DND-41 (cell line): ENCODE measurements around the gene ANXA7.

Experiments used
- ATAC-seq: fragments of 200-7000 bp; cut with Tn5 transposase; 3 replicates; pipeline ENCODE4 v1.9.1; 2021; ENCODE audit warnings: low read depth; ENCODE audit not compliant: insufficient read depth
- DNase-seq: peaks from one replicate; pipeline ENCODE4 v3.0.0-alpha.2; 2020
- H2AFZ ChIP-seq: 2 replicates; pipeline ENCODE4 v1.6.0; 2012; ENCODE audit warnings: low read depth, low read length
- H3K27ac ChIP-seq: 2 replicates; pipeline ENCODE4 v1.5.1; 2012; ENCODE audit warnings: low read length, inconsistent platforms
- H3K27me3 ChIP-seq: fragments of 200-600 bp; sonication (generic); 2 replicates; pipeline ENCODE4 v1.6.0; 2012; ENCODE audit warnings: low read length, mild to moderate bottlenecking, inconsistent platforms; ENCODE audit not compliant: insufficient read depth, poor library complexity
- H3K36me3 ChIP-seq: 2 replicates; pipeline ENCODE4 v1.5.1; 2012; ENCODE audit warnings: low read length, inconsistent platforms; ENCODE audit not compliant: insufficient read depth
- H3K4me1 ChIP-seq: 2 replicates; pipeline ENCODE4 v1.5.1; 2012; ENCODE audit warnings: mild to moderate bottlenecking, low read length; ENCODE audit not compliant: insufficient read depth
- H3K4me2 ChIP-seq: 2 replicates; pipeline ENCODE4 v1.6.0; 2012; ENCODE audit warnings: mild to moderate bottlenecking, moderate library complexity, low read length, inconsistent platforms; ENCODE audit not compliant: insufficient read depth
- H3K4me3 ChIP-seq, 2 experiments: fragments of 200-600 bp in 1 of 2; shearing (Covaris generic) in 1 of 2; 2 replicates each; pipeline ENCODE4 v1.5.1; 2012 to 2016; ENCODE audit warnings: inconsistent platforms in 2 of 2, low read length in 2 of 2, mild to moderate bottlenecking in 2 of 2, low read depth in 1 of 2, moderate library complexity in 1 of 2
- H3K79me2 ChIP-seq: 2 replicates; pipeline ENCODE4 v1.6.0; 2012; ENCODE audit warnings: low read length, inconsistent platforms; ENCODE audit not compliant: insufficient read depth
- H3K9ac ChIP-seq: 2 replicates; pipeline ENCODE4 v1.6.0; 2012; ENCODE audit warnings: low read depth, mild to moderate bottlenecking, inconsistent platforms, low read length, moderate library complexity
- H3K9me3 ChIP-seq: 2 replicates; pipeline ENCODE4 v1.5.1; 2012; ENCODE audit warnings: low read length, moderate library complexity, mild to moderate bottlenecking, inconsistent platforms; ENCODE audit not compliant: insufficient read depth, severe bottlenecking
- H4K20me1 ChIP-seq: 2 replicates; pipeline ENCODE4 v1.6.0; 2012; ENCODE audit warnings: low read length; ENCODE audit not compliant: insufficient read depth
- CTCF ChIP-seq: IDR thresholded peaks from 2 replicates; pipeline ENCODE4 v1.5.1; 2012; ENCODE audit warnings: borderline replicate concordance, low read length, moderate library complexity, mild to moderate bottlenecking; ENCODE audit not compliant: poor library complexity, severe bottlenecking; ENCODE audit errors: extremely low read depth
- EZH2 ChIP-seq: IDR thresholded peaks from 3 replicates; pipeline ENCODE4 v1.6.1; 2012; ENCODE audit warnings: borderline replicate concordance, low read depth, mild to moderate bottlenecking, moderate library complexity, low read length, inconsistent platforms; ENCODE audit not compliant: severe bottlenecking

Gene ANXA7

DNA sequence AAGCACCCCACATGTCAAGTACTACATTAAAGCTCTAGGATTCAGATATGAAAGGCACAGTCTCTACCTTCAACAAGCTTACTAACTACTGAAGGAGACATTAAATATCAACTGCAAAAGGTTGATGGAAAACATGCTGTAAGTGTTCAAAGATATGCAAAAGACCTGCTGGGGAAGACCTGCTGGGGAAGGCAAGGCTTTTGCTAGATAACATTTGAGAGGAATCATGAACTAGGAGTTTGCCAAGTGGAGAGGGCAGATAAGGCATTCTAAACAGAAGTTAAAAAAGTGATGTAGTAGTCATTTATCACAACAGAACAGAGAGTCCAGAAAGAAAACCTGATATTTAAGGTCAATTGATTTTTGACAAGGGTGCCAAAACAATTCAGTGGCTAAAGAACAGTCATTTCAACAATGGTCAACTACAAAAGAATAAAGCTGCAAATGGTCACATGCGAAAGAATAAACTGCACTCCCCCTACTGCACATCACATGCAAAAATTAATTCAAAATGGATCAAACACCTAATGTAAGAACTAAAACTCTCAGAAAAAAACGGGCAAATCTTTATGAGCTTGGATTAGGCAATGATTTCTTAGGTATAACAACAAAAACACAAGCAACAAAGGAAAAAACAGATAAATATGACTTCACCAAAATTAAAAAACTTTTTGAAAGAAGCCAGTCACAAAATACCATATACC, 42.5 kb upstream of the ANXA7 start:
- Histone ChIP-seq H3K27ac (no peak overlapping the region), H3K79me2 (no peaks in the 10 kb centered on the region), H3K4me3 (no peak overlapping the region), H3K9ac (no peak overlapping the region), H3K27me3 (no peaks in the 10 kb centered on the region), H2AFZ (no peak overlapping the region), H3K4me2 (no peak overlapping the region), H3K36me3 (peaks cover 14% of the 10 kb centered on the region; the same call in 1 of the 2 replicates), H4K20me1 (no peaks in the 10 kb centered on the region), H3K9me3 (no peaks in the 10 kb centered on the region), H3K4me1 (no peaks in the 10 kb centered on the region)
- no peak for ATAC-seq
- TF ChIP-seq EZH2, result no peak
- TF ChIP-seq CTCF, result no peak
- no peak for DNase-seq

GRCh38 chr10:73449113-73449512, 35.3 kb upstream of the ANXA7 start:
- no peak for TF ChIP-seq CTCF
- TF ChIP-seq EZH2, result no peak
- H3K79me2 ChIP-seq, result no peaks in the 10 kb centered on the region
- H3K4me3 ChIP-seq, result no peak overlapping the region
- H4K20me1 ChIP-seq, result 0 out of 2 replicates have a peak, but pooled peaks cover 2% of the 10 kb centered on the region
- H3K27ac ChIP-seq, result no peak overlapping the region
- no peak for DNase-seq
- no peaks in the 10 kb centered on the region for H3K9me3 ChIP-seq
- H2AFZ ChIP-seq, result no peak overlapping the region
- H3K4me2 ChIP-seq, result no peak overlapping the region
- no peak for ATAC-seq
- H3K36me3 ChIP-seq, result peaks cover 22% of the 10 kb centered on the region
- no peak overlapping the region for H3K9ac ChIP-seq
- H3K27me3 ChIP-seq, result no peaks in the 10 kb centered on the region
- no peaks in the 10 kb centered on the region for H3K4me1 ChIP-seq

DNA sequence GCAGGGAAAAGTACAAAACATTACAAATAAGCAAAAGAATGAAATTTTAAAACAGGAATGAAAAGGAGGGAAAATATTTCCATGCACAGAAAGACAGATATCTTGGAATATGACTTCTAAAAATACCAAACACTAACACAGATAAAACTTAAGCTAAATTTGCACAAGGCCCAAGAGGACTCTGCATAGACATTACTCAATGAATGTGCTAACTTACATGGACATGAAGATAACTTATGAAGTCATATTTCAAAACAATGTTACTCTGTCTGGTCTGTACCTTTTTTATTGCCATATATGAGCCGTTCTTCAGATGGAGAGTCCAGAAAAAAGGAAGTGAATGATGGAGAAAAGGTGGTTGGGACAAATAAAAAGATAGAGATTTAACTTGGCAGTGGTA, 34.5 kb upstream of the ANXA7 start:
- ATAC-seq, result no peak

More for the DNA sequence above, 34.5 kb upstream of the ANXA7 start:
- Histone ChIP-seq H3K79me2 (no peaks in the 10 kb centered on the region), H3K4me3 (no peak overlapping the region), H3K27ac (no peak overlapping the region), H3K4me2 (no peak overlapping the region), H2AFZ (no peak overlapping the region), H3K36me3 (peaks cover 27% of the 10 kb centered on the region), H4K20me1 (0 out of 2 replicates have a peak, but pooled peaks cover 2% of the 10 kb centered on the region), H3K4me1 (no peaks in the 10 kb centered on the region), H3K27me3 (no peaks in the 10 kb centered on the region), H3K9ac (no peak overlapping the region), H3K9me3 (no peaks in the 10 kb centered on the region)
- no peak for DNase-seq
- TF ChIP-seq CTCF (no peak), EZH2 (no peak)
